DOHH2 (cell line): Measurements from ENCODE around the gene SLC26A1.

Experiments
- H3F3A ChIP-seq: fragments of 200-600 bp; sonication (generic), shearing (Covaris generic); 2 replicates; pipeline ENCODE4 v1.6.0; 2016; ENCODE audit warnings: antibody characterized with exemption, mild to moderate bottlenecking; ENCODE audit not compliant: control insufficient read depth, insufficient read depth
- H3K27ac ChIP-seq: fragments of 200-600 bp; sonication (generic); 2 replicates; pipeline ENCODE4 v1.5.1; 2014; ENCODE audit warnings: low read depth, mild to moderate bottlenecking, low read length, moderate library complexity
- H3K27me3 ChIP-seq: fragments of 200-600 bp; sonication (generic); 2 replicates; pipeline ENCODE4 v1.6.1; 2014; ENCODE audit warnings: mild to moderate bottlenecking, low read length, mixed read lengths; ENCODE audit not compliant: control insufficient read depth
- H3K36me3 ChIP-seq: fragments of 200-600 bp; sonication (generic); 2 replicates; pipeline ENCODE4 v1.6.1; 2014; ENCODE audit warnings: mild to moderate bottlenecking, low read length, moderate library complexity, mixed read lengths; ENCODE audit not compliant: control insufficient read depth
- H3K4me1 ChIP-seq: fragments of 200-600 bp; sonication (generic); 2 replicates; pipeline ENCODE4 v1.6.1; 2014; ENCODE audit warnings: mild to moderate bottlenecking, low read length, mixed read lengths; ENCODE audit not compliant: control insufficient read depth
- H3K4me2 ChIP-seq: fragments of 200-600 bp; sonication (generic); 2 replicates; pipeline ENCODE4 v1.6.0; 2014; ENCODE audit warnings: mild to moderate bottlenecking, low read length, moderate library complexity
- H3K4me3 ChIP-seq: fragments of 200-600 bp; sonication (generic); 2 replicates; pipeline ENCODE4 v1.5.1; 2014; ENCODE audit warnings: mild to moderate bottlenecking, low read length, mixed read lengths
- H3K79me2 ChIP-seq: fragments of 200-600 bp; sonication (generic); 2 replicates; pipeline ENCODE4 v1.6.1; 2014; ENCODE audit warnings: mild to moderate bottlenecking, low read length, mixed read lengths; ENCODE audit not compliant: control insufficient read depth
- H3K9me2 ChIP-seq: fragments of 200-600 bp; sonication (generic); replicated peaks from 2 replicates; pipeline ENCODE4 v1.6.1; 2014; ENCODE audit warnings: mild to moderate bottlenecking, low read length, mixed read lengths; ENCODE audit not compliant: control insufficient read depth
- H3K9me3 ChIP-seq: fragments of 200-600 bp; sonication (generic); 2 replicates; pipeline ENCODE4 v1.6.1; 2014; ENCODE audit warnings: antibody characterized with exemption, low read length, mixed read lengths; ENCODE audit not compliant: control insufficient read depth, insufficient read depth
- H4K20me1 ChIP-seq: fragments of 200-600 bp; sonication (generic); 2 replicates; pipeline ENCODE4 v1.6.0; 2014; ENCODE audit warnings: low read depth, mild to moderate bottlenecking, antibody characterized with exemption, low read length, moderate library complexity; ENCODE audit not compliant: control insufficient read depth, insufficient read depth
- EZH2phosphoT487 ChIP-seq: fragments of 200-600 bp; sonication (generic); IDR thresholded peaks from 2 replicates; pipeline ENCODE4 v1.6.1; 2017; ENCODE audit warnings: borderline replicate concordance, mild to moderate bottlenecking, antibody characterized with exemption, low read length, moderate library complexity, mixed read lengths
- TF ChIP-seq, protein P1 (sequence below): fragments of 200-600 bp; sonication (generic); IDR thresholded peaks from one replicate; pipeline ENCODE4 v1.5.1; 2014; ENCODE audit warnings: antibody characterized with exemption, mild to moderate bottlenecking, low read depth, low read length; ENCODE audit not compliant: poor library complexity, severe bottlenecking

SLC26A1 gene

DNA sequence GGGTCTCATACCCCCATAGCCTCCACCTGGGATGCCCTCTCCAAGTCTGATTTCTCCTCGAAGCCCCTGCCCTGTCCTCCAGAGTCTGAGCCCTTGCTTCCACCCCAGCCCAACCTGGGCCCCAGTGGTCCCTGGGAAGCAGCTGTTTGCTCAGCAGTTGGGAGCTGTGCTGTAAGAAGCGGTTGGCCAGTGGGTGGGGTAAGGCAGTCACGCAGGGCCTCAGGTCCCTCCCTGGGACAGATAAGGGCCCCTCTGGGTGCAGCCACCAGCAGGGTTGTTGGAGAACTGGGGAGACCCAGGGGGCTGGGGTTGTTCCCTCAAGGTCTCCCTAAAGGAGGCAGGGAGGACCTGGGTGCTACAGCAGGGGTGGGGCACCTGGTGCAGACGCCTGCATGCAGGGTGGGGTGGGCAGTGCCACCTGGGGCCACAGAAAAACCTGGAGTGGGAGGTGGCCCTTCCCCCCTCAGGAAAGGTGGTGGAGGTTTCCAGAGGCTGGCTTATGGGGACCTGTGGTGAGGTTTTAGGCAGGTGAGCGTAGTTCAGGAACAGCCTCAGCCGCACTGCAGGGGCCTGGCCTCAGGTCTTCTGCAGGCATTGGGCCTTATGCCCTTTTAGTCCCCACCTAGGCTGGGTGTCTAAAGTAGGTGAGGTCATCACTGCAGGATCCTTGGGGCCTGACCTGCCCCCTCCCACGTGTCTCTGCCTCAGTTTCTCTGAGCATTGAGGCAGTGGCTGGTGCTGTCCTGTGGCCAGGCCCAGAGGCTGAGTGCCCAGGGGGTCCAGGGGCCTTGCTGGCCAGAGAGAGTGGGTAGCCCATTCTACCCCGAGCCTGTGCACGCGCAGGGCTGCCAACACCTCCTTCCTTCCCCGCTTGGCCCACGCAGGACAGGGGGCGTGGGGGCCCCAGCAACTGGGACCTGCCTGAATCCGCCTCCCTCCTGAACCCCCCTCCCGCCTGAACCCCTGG lies 3.1 kb upstream of the SLC26A1 start:
- no peaks in the 10 kb centered on the region for H3K9me3 ChIP-seq
- no peaks in the 10 kb centered on the region for H3F3A ChIP-seq
- H3K27me3 ChIP-seq = peaks cover 37% of the 10 kb centered on the region
- H3K27ac ChIP-seq = no peak overlapping the region
- H3K36me3 ChIP-seq = no peaks in the 10 kb centered on the region
- TF ChIP-seq, protein P1, sequence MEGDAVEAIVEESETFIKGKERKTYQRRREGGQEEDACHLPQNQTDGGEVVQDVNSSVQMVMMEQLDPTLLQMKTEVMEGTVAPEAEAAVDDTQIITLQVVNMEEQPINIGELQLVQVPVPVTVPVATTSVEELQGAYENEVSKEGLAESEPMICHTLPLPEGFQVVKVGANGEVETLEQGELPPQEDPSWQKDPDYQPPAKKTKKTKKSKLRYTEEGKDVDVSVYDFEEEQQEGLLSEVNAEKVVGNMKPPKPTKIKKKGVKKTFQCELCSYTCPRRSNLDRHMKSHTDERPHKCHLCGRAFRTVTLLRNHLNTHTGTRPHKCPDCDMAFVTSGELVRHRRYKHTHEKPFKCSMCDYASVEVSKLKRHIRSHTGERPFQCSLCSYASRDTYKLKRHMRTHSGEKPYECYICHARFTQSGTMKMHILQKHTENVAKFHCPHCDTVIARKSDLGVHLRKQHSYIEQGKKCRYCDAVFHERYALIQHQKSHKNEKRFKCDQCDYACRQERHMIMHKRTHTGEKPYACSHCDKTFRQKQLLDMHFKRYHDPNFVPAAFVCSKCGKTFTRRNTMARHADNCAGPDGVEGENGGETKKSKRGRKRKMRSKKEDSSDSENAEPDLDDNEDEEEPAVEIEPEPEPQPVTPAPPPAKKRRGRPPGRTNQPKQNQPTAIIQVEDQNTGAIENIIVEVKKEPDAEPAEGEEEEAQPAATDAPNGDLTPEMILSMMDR = no peak
- TF ChIP-seq EZH2phosphoT487 = no peak
- H3K4me3 ChIP-seq = no peak overlapping the region
- H3K9me2 ChIP-seq = no peaks in the 10 kb centered on the region
- H3K4me2 ChIP-seq = no peak overlapping the region
- H4K20me1 ChIP-seq = no peaks in the 10 kb centered on the region
- H3K79me2 ChIP-seq = no peaks in the 10 kb centered on the region
- peaks cover 35% of the 10 kb centered on the region for H3K4me1 ChIP-seq

DNA sequence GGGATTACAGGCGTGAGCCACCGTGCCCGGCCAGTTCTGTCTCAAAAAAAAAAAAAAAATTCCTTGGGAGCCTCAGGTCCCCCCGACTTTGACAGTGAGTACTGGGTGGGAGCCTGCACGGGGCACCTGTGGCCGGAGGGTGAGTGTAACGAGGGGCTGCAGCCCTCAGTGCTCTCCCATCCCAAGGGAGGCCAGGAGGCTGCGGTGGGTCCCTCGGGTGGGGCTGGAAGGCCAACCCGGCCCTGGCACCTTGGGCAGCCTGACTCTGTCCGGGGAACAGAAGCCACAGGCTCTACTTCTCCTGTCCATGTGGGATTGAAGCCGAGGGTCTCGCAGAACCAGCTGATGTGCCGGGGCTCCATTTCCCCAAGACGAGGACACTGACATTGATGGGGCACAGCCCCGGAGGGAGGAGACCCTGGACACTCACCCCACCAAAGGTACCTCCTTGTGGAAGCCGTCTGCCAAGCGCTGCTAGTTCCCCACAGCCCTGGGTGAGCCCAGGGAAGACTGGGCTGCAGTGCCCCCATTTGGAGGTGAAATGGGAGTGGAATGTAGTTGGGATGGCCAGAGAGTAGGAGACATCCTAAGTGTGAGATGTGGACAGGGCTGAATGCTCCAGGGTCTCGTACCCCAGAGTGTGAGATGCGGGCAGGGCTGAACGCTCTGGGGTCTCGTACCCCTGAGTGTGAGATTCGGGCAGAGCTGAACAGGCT lies 2.3 kb upstream of the SLC26A1 start:
- Histone ChIP-seq H3K9me2 (no peaks in the 10 kb centered on the region), H3K36me3 (no peaks in the 10 kb centered on the region), H3K79me2 (no peaks in the 10 kb centered on the region), H3K9me3 (no peaks in the 10 kb centered on the region), H3K4me2 (no peak overlapping the region), H3K4me3 (no peak overlapping the region), H3K4me1 (peaks cover 28% of the 10 kb centered on the region), H3K27me3 (peaks cover 37% of the 10 kb centered on the region), H3F3A (no peaks in the 10 kb centered on the region), H3K27ac (no peak overlapping the region), H4K20me1 (no peaks in the 10 kb centered on the region)
- TF ChIP-seq, protein P1 = no peak
- no peak for TF ChIP-seq EZH2phosphoT487

DNA sequence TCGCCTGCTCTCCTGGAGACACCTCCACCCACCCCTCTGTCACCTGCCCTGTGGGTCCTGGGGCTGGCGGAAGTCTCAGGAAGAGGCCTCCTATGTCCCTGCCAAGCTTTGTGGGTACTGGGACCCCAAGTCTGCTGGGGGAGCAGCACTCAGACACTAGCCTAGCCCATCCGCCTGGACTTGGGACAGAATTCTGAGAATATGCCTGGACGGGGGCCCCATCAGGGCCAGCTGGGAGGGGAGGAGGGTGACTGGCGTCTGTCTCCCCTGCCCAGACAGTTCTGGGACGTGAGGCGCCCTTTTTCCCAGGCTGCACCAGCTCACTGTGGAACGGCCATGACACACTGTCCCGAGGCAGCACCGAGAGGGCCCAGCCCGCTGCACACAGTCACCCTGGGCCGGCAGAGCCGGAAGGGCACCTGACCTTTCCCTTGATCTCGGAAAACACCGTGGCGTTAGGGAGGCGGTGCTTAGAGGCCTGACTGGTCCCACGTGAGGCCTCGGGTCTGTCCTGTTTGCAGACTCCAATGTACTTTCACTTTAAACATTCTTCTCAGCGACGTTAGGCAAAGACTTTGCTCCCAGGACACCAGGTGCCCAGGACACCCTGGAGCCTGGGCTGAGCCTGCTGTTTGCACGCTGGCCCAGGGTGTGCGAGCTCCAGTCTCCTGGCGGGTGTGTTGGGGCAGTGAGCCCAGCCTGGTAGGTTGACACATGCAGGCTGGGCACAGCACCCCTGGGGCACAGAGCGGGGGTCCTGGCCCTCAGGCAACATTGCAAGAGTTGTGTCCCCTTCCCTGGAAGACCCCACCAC lies 700 bp downstream of the SLC26A1 start:
- TF ChIP-seq, protein P1 = no peak
- TF ChIP-seq EZH2phosphoT487 = no peak
- no peaks in the 10 kb centered on the region for H3K9me3 ChIP-seq
- no peaks in the 10 kb centered on the region for H3K36me3 ChIP-seq
- H3K79me2 ChIP-seq = no peaks in the 10 kb centered on the region
- H3K4me1 ChIP-seq = peaks cover 2% of the 10 kb centered on the region; the same call in 1 of the 2 replicates
- no peaks in the 10 kb centered on the region for H3K9me2 ChIP-seq
- no peaks in the 10 kb centered on the region for H3F3A ChIP-seq
- H4K20me1 ChIP-seq = no peaks in the 10 kb centered on the region
- peaks cover 19% of the 10 kb centered on the region for H3K27me3 ChIP-seq
- H3K4me2 ChIP-seq = no peak overlapping the region
- no peak overlapping the region for H3K4me3 ChIP-seq
- no peak overlapping the region for H3K27ac ChIP-seq
